ENCODE results near the gene COA7. TPM values are rescaled to one million over a fixed set of nuclear protein-coding genes. Genes with fewer than 3 reads are reported as not detected.

Gene COA7
- total and polyA plus RNA-seq, 2 of the 4 experiments (the other 2 are of a cell fraction): 9.3 to 20.3 TPM

GRCh38 chr1:52653207-52653849 lies 44.8 kb downstream of the COA7 start:
- no peak overlapping the region for H2BK20ac ChIP-seq (ENCODE audit: low read depth, low read length)
- H3K9me1 ChIP-seq (ENCODE audit: insufficient read depth, low read length): no peaks in the 10 kb centered on the region
- H3K4me1 ChIP-seq (ENCODE audit: control insufficient read depth, insufficient read depth, low read length): no peaks in the 10 kb centered on the region
- H3K23ac ChIP-seq (ENCODE audit: low read depth, low read length): no peak overlapping the region
- no peak overlapping the region for H4K5ac ChIP-seq (ENCODE audit: low read depth, low read length)
- ATAC-seq (ENCODE audit: low read depth): no peak
- H3K56ac ChIP-seq (ENCODE audit: extremely low read depth, insufficient read depth, low read length): no peak overlapping the region
- H3K27ac ChIP-seq (ENCODE audit: insufficient read depth, low read length): no peak overlapping the region
- ChIA-PET POLR2A (ENCODE audit: unreplicated experiment) (no interaction called here), CTCF (no interaction called here)
- no peak overlapping the region for H4K91ac ChIP-seq (ENCODE audit: insufficient read depth, low read depth, low read length)
- dilution Hi-C loops (cut with HindIII; ENCODE audit: low sequenced_read_pairs, unreplicated experiment) (no loop called here), intact Hi-C loops (cut with micrococcal nuclease) (no loop called here), in situ Hi-C loops (cut with MboI; ENCODE audit: low sequenced_read_pairs) (no loop called here)
- no peak overlapping the region for H2AK5ac ChIP-seq (ENCODE audit: low read depth, low read length)
- no peak for DNase-seq
- no peaks in the 10 kb centered on the region for H3K9me3 ChIP-seq (ENCODE audit: control insufficient read depth, insufficient read depth, low read length)
- no peak overlapping the region for H3K4me2 ChIP-seq (ENCODE audit: low read depth, low read length)
- H3K4me3 ChIP-seq (ENCODE audit: insufficient read depth, low read depth, low read length): no peak overlapping the region
- no peak overlapping the region for H2AK9ac ChIP-seq (replicated peaks; ENCODE audit: low read depth, low read length, poor library complexity)
- no peak overlapping the region for H3K14ac ChIP-seq (replicated peaks; ENCODE audit: low read depth, low read length)
- H3K4ac ChIP-seq (ENCODE audit: low read depth, low read length): no peak overlapping the region
- H3K9ac ChIP-seq (ENCODE audit: low read depth, low read length): no peak overlapping the region
- no CpG with 5 or more reads among the region's 5 CpGs for WGBS, 2 experiments (ENCODE audit: extremely low coverage in 2 of 2, insufficient read length in 1 of 2)
- no peak overlapping the region for H3K18ac ChIP-seq (ENCODE audit: low read depth, low read length)
- H3K79me1 ChIP-seq (ENCODE audit: low read depth in 1 of 2, low read length in 2 of 2): no peaks in the 10 kb centered on the region
- H2AFZ ChIP-seq (replicated peaks; ENCODE audit: low read length, poor library complexity): no peak overlapping the region
- no peak overlapping the region for H2BK120ac ChIP-seq (ENCODE audit: low read depth, low read length)
- no TSS peak for BruUV-seq (replicated peaks)
- no peak for TF ChIP-seq FOS (IDR thresholded peaks at IDR 0.05; ENCODE audit: low read depth, low read length)
- TF ChIP-seq MAZ (IDR thresholded peaks at IDR 0.05; ENCODE audit: borderline replicate concordance, low read depth, low read length): no peak
- no peak for TF ChIP-seq RFX5 (IDR thresholded peaks at IDR 0.05; ENCODE audit: low read depth, low read length)
- TF ChIP-seq SMC3 (IDR thresholded peaks at IDR 0.05; ENCODE audit: low read depth, low read length): no peak
- TF ChIP-seq CTCF (conservative IDR thresholded peaks at IDR 0.05; ENCODE audit: low read depth, low read length): no peak
- TF ChIP-seq USF2 (IDR thresholded peaks at IDR 0.05; ENCODE audit: low read depth, low read length): no peak
- TF ChIP-seq NFE2L2 (IDR thresholded peaks at IDR 0.05; ENCODE audit: low read depth, low read length): no peak
- TF ChIP-seq MAFK (IDR thresholded peaks at IDR 0.05; ENCODE audit: low read depth, low read length): no peak
- no peak for TF ChIP-seq CEBPB (IDR thresholded peaks at IDR 0.05; ENCODE audit: low read depth, low read length)
- H3K27me3 ChIP-seq (ENCODE audit: control insufficient read depth, insufficient read depth, low read length): peaks cover 7% of the 10 kb centered on the region
- no peak overlapping the region for H2BK15ac ChIP-seq (ENCODE audit: low read depth, low read length)
- H3K36me3 ChIP-seq (ENCODE audit: control insufficient read depth, insufficient read depth, low read length): no peaks in the 10 kb centered on the region
- no peak overlapping the region for H4K8ac ChIP-seq (ENCODE audit: low read depth in 2 of 2, low read length in 2 of 2)
- H4K20me1 ChIP-seq (ENCODE audit: insufficient read depth, low read length): no peaks in the 10 kb centered on the region
- H2BK5ac ChIP-seq (ENCODE audit: low read depth, low read length, poor library complexity, severe bottlenecking): no peak overlapping the region
